ENCODE measurements around the gene PACSIN3.
A peak's percentile ranks its signal among the peaks of the same experiment; 100 is the strongest.
"Not testable (repeated sequence)": the region's sequence is repeated elsewhere in the genome, so short reads cannot be mapped to it uniquely, and the experiment has no call there.

PACSIN3 gene

GRCh38 chr11:47192111-47192510, 5.9 kb upstream of the PACSIN3 start:
- no peak for DNase-seq (ENCODE audit: low read depth)

- DNase-seq (ENCODE audit: low read depth), result not testable (repeated sequence)
Observed at GRCh38 chr11:47191137-47191536, 4.9 kb upstream of the PACSIN3 start.

- DNase-seq (ENCODE audit: low read depth), result peak; percentile 96
Observed at GRCh38 chr11:47189100-47189834, 3.0 kb upstream of the PACSIN3 start.

GRCh38 chr11:47188259-47188658, 2.0 kb upstream of the PACSIN3 start:
- no peak for DNase-seq (ENCODE audit: low read depth)

GRCh38 chr11:47187723-47188122, 1.5 kb upstream of the PACSIN3 start:
- no peak for DNase-seq (ENCODE audit: low read depth)

- DNase-seq (ENCODE audit: low read depth), result no peak
Observed at GRCh38 chr11:47186700-47187695, 764 bp upstream of the PACSIN3 start.

GRCh38 chr11:47185305-47186075, 744 bp downstream of the PACSIN3 start:
- DNase-seq (ENCODE audit: low read depth), result no peak

GRCh38 chr11:47184711-47185304, 1.4 kb downstream of the PACSIN3 start:
- DNase-seq (ENCODE audit: low read depth), result no peak

- DNase-seq (ENCODE audit: low read depth), result no peak
Observed at GRCh38 chr11:47183969-47184368, 2.3 kb downstream of the PACSIN3 start.

GRCh38 chr11:47183031-47183856, 3.0 kb downstream of the PACSIN3 start:
- DNase-seq (ENCODE audit: low read depth), result no peak

- no peak for DNase-seq (ENCODE audit: low read depth)
Observed at GRCh38 chr11:47182380-47182779, 3.9 kb downstream of the PACSIN3 start.

- no peak for DNase-seq (ENCODE audit: low read depth)
Observed at GRCh38 chr11:47181271-47181670, 5.0 kb downstream of the PACSIN3 start.

- no peak for DNase-seq (ENCODE audit: low read depth)
Observed at GRCh38 chr11:47180006-47180787, 6.0 kb downstream of the PACSIN3 start.

GRCh38 chr11:47179655-47179991, 6.6 kb downstream of the PACSIN3 start:
- no peak for DNase-seq (ENCODE audit: low read depth)

GRCh38 chr11:47178737-47179654, 7.2 kb downstream of the PACSIN3 start:
- DNase-seq (ENCODE audit: low read depth), result no peak

- DNase-seq (ENCODE audit: low read depth), result no peak
Observed at GRCh38 chr11:47178316-47178715, 7.9 kb downstream of the PACSIN3 start.

GRCh38 chr11:47177846-47178245, 8.4 kb downstream of the PACSIN3 start:
- no peak for DNase-seq (ENCODE audit: low read depth)

GRCh38 chr11:47177229-47177845, 8.9 kb downstream of the PACSIN3 start:
- peak; percentile 80 for DNase-seq (ENCODE audit: low read depth)

Data from amniotic epithelial cell (primary cell).